H1 (cell line): ENCODE results near the gene TMEM181.

Experiments used
- CBX8 ChIP-seq: fragments of 300-800, 300-1000 bp; sonication (generic); IDR thresholded peaks from 2 replicates; pipeline ENCODE4 v1.7.1; 2016; ENCODE audit warnings: low read depth, low read length, borderline replicate concordance
- CTCF ChIP-seq, 3 experiments: IDR thresholded peaks; 1 replicate in 2 of 3; 2 replicates in 1 of 3; pipeline versions ENCODE4 v1.5.1 to v1.6.1; 2011; ENCODE audit warnings: low read length in 3 of 3, mild to moderate bottlenecking in 3 of 3, inconsistent platforms in 2 of 3, low read depth in 1 of 3, moderate library complexity in 1 of 3; ENCODE audit not compliant: insufficient read depth in 1 of 3; ENCODE audit errors: control extremely low read depth in 1 of 3
- EP300 ChIP-seq, 2 experiments: IDR thresholded peaks; 1 replicate in 1 of 2; 2 replicates in 1 of 2; pipeline ENCODE4 v1.6.1; 2011 to 2012; ENCODE audit warnings: low read depth in 2 of 2, low read length in 2 of 2, mild to moderate bottlenecking in 2 of 2, borderline replicate concordance in 1 of 2, inconsistent platforms in 1 of 2, moderate library complexity in 1 of 2
- JUN ChIP-seq: IDR thresholded peaks from 2 replicates; pipeline ENCODE4 v1.6.1; 2011; ENCODE audit warnings: low read depth, mild to moderate bottlenecking, improper control_type of control experiment, low read length
- POLR2A ChIP-seq, 2 experiments: IDR thresholded peaks; 1 replicate in 1 of 2; 2 replicates in 1 of 2; pipeline ENCODE4 v1.6.1; 2011; ENCODE audit warnings: low read depth in 2 of 2, low read length in 2 of 2, mild to moderate bottlenecking in 2 of 2; ENCODE audit errors: control extremely low read depth in 1 of 2
- POLR2AphosphoS5 ChIP-seq: IDR thresholded peaks from 2 replicates; pipeline ENCODE4 v1.6.1; 2011; ENCODE audit warnings: low read depth, low read length

- TF ChIP-seq JUN (no peak), CTCF (IDR thresholded peaks at IDR 0.05; ENCODE audit: control extremely low read depth in 1 of 3, insufficient read depth in 1 of 3, low read depth in 1 of 3, low read length in 3 of 3) (no peak), EP300 (IDR thresholded peaks at IDR 0.05; ENCODE audit: borderline replicate concordance in 1 of 2, low read depth in 2 of 2, low read length in 2 of 2) (no peak), CBX8 (no peak), POLR2A (IDR thresholded peaks at IDR 0.05; ENCODE audit: control extremely low read depth in 1 of 2, low read depth in 2 of 2, low read length in 2 of 2) (no peak), POLR2AphosphoS5 (no peak)
Measured at GRCh38 chr6:158643836-158644230, 83.9 kb downstream of the TMEM181 start.
